ENCODE results near the gene ARRDC1.
"Not testable (repeated sequence)": the region's sequence is repeated elsewhere in the genome, so short reads cannot be mapped to it uniquely, and the experiment has no call there.

The ARRDC1 gene

GRCh38 chr9:137605121-137606004 lies at the start of gene ARRDC1:
Gene ARRDC1, plus strand, starts transcription at chr9:137605686. Its CDS starts 32 bp downstream, at chr9:137605718.
- DNase-seq = peak in 57 of 58 donors; percentile 27 to 99 (median 90)

DNA sequence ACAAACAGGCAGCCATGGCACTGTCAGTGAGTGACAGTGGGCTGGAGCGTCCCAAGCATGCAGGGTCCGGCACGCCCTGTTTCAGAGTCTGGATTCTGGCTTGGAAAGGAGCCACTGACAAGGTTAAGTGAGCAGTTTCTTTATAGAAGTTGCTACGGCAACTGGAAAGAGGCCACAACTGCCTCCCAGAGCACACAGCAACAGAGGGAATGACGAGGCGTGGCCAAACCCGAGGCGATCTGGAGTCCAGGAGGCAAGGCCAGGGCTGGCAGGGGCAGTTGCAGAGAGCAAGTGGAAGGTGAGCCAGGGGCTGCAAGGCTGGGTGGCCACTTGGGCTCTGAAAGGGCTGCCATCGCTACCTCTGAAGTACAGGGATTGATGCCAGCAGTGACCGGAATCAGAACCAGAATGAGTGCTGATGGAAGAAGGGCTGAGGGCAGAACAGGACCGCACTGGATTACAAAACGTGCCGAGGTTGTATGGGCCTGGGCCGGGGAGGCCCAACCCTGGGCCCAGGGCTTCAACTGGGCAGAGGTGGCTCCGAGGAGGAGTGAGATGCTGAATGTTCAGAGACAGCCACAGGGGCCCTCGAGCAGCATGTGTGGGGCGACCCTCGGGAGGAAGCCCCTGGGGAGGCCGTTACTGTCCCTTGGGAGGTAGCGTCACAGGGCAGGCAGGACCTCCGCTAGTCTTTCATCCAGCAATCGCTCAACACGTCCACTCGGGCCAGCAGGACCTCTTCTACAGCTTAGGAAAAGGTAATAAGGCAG lies 49.2 kb upstream of the ARRDC1 start:
- DNase-seq = no peak

GRCh38 chr9:137558127-137558526 lies 47.4 kb upstream of the ARRDC1 start:
- no peak for DNase-seq

- no peak for DNase-seq
These were observed 41.4 kb upstream of the ARRDC1 start for GRCh38 chr9:137564134-137564533.

DNA sequence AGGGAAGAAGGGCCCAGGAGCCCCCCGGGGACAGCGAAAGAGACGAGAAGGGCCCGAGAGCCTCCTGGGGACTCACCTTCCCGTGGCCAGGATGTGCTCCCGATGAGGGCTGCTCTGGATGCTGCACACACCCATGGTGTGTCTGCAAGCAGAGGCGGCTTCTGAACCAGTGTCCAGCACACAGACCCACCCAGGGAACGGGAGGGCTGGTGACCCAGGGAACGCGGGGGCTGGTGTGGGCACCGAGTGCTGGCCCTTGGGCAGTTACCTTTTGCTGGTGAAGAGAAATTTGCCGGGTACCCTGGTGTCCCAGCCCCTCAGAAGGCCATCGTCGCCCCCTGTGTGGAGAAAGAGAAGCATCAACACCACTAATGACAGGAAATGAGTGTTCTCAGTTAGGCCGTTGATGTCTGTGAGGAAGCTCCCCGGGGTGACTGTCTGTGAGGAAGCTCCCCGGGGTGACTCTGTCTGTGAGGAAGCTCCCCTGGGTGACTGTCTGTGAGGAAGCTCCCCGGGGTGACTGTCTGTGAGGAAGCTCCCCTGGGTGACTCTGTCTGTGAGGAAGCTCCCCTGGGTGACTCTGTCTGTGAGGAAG lies 40.6 kb upstream of the ARRDC1 start:
- DNase-seq = no peak

DNA sequence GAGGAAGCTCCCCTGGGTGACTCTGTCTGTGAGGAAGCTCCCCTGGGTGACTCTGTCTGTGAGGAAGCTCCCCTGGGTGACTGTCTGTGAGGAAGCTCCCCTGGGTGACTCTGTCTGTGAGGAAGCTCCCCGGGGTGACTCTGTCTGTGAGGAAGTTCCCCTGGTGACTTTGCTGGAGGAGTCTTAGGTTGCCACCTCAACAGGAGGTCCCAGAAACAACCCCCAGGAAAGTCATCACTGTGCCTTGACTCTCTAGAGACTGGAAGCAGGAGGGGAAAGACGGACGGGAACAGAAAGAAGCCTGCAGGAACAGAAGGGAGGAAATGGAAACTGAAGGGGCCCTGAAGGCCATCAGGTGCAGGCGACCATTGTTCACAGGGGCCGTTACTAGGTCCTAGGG lies 37.0 kb upstream of the ARRDC1 start:
- not testable (repeated sequence) for DNase-seq

DNA sequence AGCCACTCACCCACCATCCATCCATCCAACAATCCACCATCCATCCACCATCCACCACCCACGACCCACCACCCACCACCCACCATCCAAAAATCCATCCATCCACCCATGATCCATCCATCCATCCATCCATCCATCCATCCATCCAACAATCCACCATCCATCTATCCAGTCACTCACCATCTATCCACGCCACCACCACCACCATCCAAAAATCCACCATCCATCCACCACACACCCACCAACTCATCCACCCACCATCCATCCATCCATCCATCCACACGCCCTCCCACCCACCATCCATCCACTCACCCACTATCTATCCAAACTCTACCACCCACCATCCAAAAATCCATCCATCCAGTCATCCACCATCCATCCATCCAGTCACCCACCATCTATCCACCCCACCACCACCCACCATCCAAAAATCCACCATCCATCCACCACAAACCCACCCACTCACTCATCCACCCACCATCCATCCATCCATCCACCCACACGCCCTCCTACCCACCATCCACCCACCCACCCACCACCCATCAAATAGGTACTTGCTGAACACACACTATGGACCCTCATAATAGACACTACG lies 35.8 kb upstream of the ARRDC1 start:
- DNase-seq = no peak

- DNase-seq = no peak
These were observed 34.9 kb upstream of the ARRDC1 start for GRCh38 chr9:137570566-137570965.

GRCh38 chr9:137574192-137574591 lies 31.3 kb upstream of the ARRDC1 start:
- no peak for DNase-seq

DNA sequence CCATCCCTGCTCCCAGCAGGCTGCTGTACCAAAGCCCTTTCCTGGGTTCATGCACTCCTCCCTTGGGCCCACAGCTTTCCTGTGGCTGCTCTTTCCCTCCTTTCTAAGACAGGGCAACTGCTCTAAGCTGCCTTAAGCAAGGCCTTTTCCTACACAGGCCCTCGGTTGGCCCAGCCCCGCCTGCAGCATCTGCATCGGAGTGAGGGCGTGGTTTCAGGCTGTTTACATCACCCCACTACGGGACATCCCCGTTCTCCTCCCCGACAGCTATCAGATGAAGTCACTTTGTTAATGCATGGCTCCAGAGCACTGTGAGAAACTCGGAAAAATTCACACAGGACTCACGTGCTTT lies 30.1 kb upstream of the ARRDC1 start:
- DNase-seq = peak in 20 of 58 donors; percentile 16 to 68 (median 46)

GRCh38 chr9:137575716-137576411 lies 29.6 kb upstream of the ARRDC1 start:
- DNase-seq = no peak

DNA sequence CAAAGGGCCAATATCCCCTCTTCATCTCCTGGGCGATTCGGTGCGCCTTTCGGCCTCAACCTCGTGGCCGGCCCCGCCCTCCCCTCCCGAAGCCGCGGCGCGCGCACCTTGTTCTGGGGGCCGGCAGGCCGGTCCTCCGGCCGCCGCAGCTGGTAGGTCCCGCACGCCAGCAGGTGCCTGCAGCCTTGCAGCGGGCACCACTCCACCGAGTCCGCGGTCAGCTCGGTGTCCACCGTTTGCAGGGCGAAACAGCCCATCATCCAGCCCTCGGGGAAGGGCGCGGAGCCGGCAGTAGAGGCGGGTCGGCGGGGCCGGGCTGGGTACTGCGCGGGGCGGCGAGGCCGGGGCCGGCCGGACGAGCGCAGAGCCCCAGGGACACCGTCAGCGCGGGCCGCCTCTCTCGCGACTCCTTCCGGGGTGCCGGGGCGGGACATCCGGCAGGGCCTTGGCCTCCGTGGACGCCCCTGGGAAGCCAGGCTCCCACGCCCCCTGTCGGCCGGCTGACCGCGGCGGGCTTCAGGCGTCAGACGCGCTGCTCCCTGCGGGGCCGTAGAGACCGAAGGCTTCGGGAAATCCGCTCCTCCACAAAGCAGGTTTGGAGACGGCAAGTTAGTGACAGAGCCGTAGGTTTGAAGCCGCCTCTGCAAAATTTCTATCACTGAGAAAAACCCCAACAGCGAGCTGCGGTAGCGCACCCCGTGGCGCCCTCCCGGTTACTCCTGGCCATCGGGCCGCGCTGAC lies 26.8 kb upstream of the ARRDC1 start, which contains the start of gene DPH7:
DPH7 (minus strand) TSS at position 408 of the 741 bp plus-strand sequence; CDS start at position 260, 148 bp downstream.
- DNase-seq = peak; percentile 28 to 98 (median 90)

- DNase-seq = no peak
These were observed 26.3 kb upstream of the ARRDC1 start for GRCh38 chr9:137579259-137579604.

- no peak for DNase-seq
These were observed 25.1 kb upstream of the ARRDC1 start for GRCh38 chr9:137580209-137580953.

DNA sequence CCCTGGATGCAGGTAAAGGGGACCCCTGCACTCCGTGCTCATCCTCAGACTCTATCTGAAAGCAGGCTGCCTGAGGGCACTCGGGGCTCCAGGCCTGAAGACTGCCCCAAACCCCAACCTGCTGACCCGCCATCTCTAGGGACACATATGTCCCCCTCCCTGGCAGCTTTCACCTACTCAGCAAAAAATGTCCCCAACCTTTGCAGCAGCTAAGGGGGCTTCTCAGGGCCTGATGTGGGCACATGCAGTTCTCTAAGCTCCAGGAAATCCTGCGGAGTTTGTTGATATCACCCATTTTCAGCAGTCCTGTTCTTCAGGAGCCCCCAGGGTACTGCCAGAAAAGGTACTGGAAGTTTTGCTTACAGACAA lies 24.5 kb upstream of the ARRDC1 start:
- DNase-seq = no peak

DNA sequence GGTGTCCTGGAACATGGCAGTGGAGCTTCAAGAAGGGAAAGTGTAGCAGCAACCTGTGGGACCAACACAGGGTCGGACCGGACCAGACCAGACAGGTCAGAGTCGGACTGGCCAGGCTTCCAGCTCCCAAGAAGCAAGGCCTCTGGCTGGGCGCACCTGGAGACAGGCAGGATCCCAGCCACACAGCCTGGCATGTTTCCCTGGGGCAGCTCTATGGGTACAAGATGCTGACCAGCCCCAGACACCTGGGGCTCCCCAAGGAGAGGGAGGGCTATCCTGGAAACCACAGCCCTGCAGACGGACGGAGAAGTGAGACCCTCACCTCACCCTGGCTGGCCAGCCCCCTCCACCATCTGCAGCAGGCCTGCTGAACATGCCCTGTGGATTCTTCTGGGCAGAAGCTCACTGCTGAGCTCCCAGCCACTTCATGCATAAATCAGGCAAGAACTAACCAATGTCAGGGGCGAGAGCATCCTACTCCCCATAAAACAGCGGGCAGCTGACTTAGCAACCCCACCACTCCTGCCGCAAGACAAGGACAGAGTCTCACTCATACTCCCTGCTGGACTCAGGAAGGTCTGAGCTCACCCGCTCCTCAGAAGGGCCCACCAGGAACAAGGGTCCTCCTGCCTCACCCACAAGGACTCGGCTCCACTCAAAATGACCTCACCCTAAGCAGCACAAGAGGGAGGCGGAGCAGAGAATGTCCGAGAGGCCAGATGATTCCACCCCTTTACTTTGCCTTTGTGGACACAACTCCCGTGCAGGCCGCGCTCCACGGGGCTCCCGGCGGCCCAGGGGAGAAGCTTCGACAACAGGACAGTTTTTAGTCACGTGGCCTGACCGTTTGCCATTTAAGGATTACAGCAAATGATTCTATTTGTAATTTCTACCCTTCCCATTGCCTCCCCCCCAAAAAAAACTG lies 23.9 kb upstream of the ARRDC1 start:
- DNase-seq = no peak

DNA sequence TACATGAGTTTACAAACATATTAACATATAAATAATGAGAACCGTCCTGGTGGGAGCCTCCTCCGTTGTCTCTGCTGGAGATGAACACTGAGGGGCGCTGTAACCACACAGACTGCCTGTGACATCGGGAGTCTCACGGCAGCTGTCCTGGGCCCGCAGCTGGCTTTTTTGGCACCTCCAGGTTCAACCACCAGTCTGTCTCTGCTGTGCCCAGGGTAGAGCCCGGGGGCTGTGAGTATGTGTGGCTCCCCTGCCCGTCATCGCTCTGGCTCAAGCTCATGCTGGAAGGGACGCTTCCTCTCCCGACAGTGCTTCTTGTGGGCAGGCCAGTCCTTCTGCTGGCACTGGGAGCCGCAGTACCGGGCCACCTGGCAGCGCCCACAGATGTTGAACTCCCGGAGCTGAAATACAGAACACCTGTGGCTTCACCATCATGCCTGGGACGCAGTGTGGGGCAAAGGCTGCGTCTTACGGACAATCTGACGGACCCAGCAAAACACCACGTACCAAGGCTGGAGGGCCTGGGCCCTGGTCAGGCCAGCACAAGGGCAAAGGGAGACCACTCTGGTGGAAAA lies 23.1 kb upstream of the ARRDC1 start:
- DNase-seq = no peak

DNA sequence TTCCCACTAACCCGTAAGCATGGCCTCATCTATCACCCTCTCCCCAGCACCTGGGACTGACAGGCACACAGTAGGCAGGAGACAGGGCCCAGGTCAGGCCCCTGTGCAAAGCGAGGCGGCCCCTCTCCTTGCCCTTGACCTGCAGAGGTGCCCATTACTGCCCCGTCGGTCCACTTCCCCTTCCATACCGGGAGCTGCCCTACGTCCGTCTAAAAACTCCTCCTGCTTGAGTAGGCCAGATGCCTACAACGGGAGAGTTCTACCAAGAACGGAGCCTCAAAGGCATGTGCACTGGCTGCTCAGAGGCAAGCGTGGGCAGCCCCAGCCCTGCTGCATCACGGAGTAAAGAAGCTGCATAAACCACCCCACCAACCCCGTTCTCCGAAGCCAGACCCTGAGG lies 22.1 kb upstream of the ARRDC1 start:
- DNase-seq = no peak

All from anterior cingulate cortex (tissue), 58 donors.